ENCODE data around the gene TGFBR1.

TGFBR1 gene

GRCh38 chr9:99076483-99077171 is 28.3 kb upstream of the TGFBR1 start:
- ATAC-seq (ENCODE audit: insufficient read depth, low read depth): peak; percentile 93
- Histone ChIP-seq H3K27ac (ENCODE audit: low read length) (peak overlapping the region; percentile 85), H2AFZ (ENCODE audit: low read depth, low read length) (peak overlapping the region; percentile 73)

DNA sequence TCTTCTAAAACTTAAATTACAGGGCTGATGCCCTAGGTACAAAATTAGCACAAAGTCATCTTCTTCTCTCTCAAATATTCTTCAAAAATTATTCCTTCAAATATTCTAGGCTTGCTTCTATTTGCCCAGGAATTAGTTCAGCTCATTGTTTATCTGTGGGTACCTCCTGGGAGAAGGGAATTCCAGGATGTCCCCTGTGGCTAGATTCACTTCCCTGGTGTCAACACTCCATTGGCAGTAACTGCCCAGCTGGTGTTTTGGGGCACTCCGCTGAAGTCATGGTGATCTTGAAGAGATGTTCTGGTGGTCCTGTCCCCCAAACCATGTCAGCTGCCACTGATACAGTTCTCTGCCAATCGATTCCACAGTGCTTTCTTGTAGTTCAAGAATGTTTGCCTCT is 26.2 kb upstream of the TGFBR1 start:
- Histone ChIP-seq H3K4me2 (ENCODE audit: insufficient read depth, low read length) (no peak overlapping the region), H2AFZ (ENCODE audit: low read depth, low read length) (no peak overlapping the region), H3K4me1 (ENCODE audit: insufficient read depth, low read length) (peaks cover 33% of the 10 kb centered on the region), H3K9ac (ENCODE audit: low read depth, low read length) (no peak overlapping the region), H4K20me1 (ENCODE audit: insufficient read depth, low read length) (no peaks in the 10 kb centered on the region), H3K36me3 (ENCODE audit: insufficient read depth, low read length) (no peaks in the 10 kb centered on the region), H3K79me2 (ENCODE audit: insufficient read depth, low read length) (no peaks in the 10 kb centered on the region), H3K27ac (ENCODE audit: low read length) (no peak overlapping the region), H3K9me3 (ENCODE audit: insufficient read depth, low read length, severe bottlenecking) (no peaks in the 10 kb centered on the region), H3K4me3 (ENCODE audit: low read depth in 1 of 2, low read length in 2 of 2) (no peak overlapping the region), H3K27me3 (ENCODE audit: insufficient read depth, low read length, poor library complexity) (no peaks in the 10 kb centered on the region)
- ATAC-seq (ENCODE audit: insufficient read depth, low read depth) (no peak), DNase-seq (no peak)
- no peak for TF ChIP-seq EZH2 (IDR thresholded peaks at IDR 0.05; ENCODE audit: borderline replicate concordance, low read depth, low read length, severe bottlenecking)
- TF ChIP-seq, protein P1, sequence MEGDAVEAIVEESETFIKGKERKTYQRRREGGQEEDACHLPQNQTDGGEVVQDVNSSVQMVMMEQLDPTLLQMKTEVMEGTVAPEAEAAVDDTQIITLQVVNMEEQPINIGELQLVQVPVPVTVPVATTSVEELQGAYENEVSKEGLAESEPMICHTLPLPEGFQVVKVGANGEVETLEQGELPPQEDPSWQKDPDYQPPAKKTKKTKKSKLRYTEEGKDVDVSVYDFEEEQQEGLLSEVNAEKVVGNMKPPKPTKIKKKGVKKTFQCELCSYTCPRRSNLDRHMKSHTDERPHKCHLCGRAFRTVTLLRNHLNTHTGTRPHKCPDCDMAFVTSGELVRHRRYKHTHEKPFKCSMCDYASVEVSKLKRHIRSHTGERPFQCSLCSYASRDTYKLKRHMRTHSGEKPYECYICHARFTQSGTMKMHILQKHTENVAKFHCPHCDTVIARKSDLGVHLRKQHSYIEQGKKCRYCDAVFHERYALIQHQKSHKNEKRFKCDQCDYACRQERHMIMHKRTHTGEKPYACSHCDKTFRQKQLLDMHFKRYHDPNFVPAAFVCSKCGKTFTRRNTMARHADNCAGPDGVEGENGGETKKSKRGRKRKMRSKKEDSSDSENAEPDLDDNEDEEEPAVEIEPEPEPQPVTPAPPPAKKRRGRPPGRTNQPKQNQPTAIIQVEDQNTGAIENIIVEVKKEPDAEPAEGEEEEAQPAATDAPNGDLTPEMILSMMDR (IDR thresholded peaks at IDR 0.05; ENCODE audit: borderline replicate concordance, extremely low read depth, low read length, poor library complexity, severe bottlenecking): no peak

More at GRCh38 chr9:99076483-99077171, 28.3 kb upstream of the TGFBR1 start:
- H4K20me1 ChIP-seq (ENCODE audit: insufficient read depth, low read length): no peaks in the 10 kb centered on the region
- TF ChIP-seq, protein P1 (IDR thresholded peaks at IDR 0.05; ENCODE audit: borderline replicate concordance, extremely low read depth, low read length, poor library complexity, severe bottlenecking): no peak
- TF ChIP-seq EZH2 (IDR thresholded peaks at IDR 0.05; ENCODE audit: borderline replicate concordance, low read depth, low read length, severe bottlenecking): no peak
- H3K36me3 ChIP-seq (ENCODE audit: insufficient read depth, low read length): no peaks in the 10 kb centered on the region
- H3K9me3 ChIP-seq (ENCODE audit: insufficient read depth, low read length, severe bottlenecking): no peaks in the 10 kb centered on the region
- no peaks in the 10 kb centered on the region for H3K79me2 ChIP-seq (ENCODE audit: insufficient read depth, low read length)
- DNase-seq: peak; percentile 76
- peak overlapping the region; percentile 46 for H3K4me2 ChIP-seq (ENCODE audit: insufficient read depth, low read length)
- H3K9ac ChIP-seq (ENCODE audit: low read depth, low read length): peak overlapping the region; percentile 40
- 0 out of 4 replicates have a peak overlapping the region, but pooled peaks of 1 of the 2 experiments have one; percentile 10 for H3K4me3 ChIP-seq (ENCODE audit: low read depth in 1 of 2, low read length in 2 of 2)
- H3K27me3 ChIP-seq (ENCODE audit: insufficient read depth, low read length, poor library complexity): no peaks in the 10 kb centered on the region
- H3K4me1 ChIP-seq (ENCODE audit: insufficient read depth, low read length): peaks cover 33% of the 10 kb centered on the region

DNA sequence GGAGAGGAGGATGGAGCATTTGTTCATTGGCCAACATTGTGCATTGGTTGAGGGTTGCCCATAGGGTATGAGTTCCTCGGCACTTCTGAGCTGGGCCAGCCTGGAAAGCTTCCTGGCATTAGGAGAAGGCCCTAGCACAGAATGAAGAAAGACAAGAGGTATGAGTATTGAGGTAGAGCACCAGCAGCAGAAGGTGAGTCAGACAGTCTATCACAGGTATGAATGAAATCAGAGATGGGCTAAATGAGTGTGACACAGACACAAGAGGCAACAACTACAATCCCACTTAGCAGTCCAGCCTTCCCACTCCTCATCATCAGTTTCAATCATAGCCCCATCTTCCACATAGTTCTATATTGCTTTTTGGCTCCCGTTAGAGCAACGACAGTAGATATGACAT is 25.4 kb upstream of the TGFBR1 start:
- Histone ChIP-seq H3K4me3 (ENCODE audit: low read depth in 1 of 2, low read length in 2 of 2) (no peak overlapping the region), H3K36me3 (ENCODE audit: insufficient read depth, low read length) (no peaks in the 10 kb centered on the region), H3K9ac (ENCODE audit: low read depth, low read length) (no peak overlapping the region), H3K27ac (ENCODE audit: low read length) (no peak overlapping the region), H4K20me1 (ENCODE audit: insufficient read depth, low read length) (no peaks in the 10 kb centered on the region), H3K4me1 (ENCODE audit: insufficient read depth, low read length) (peaks cover 29% of the 10 kb centered on the region), H3K9me3 (ENCODE audit: insufficient read depth, low read length, severe bottlenecking) (no peaks in the 10 kb centered on the region), H3K4me2 (ENCODE audit: insufficient read depth, low read length) (no peak overlapping the region), H2AFZ (ENCODE audit: low read depth, low read length) (no peak overlapping the region), H3K79me2 (ENCODE audit: insufficient read depth, low read length) (no peaks in the 10 kb centered on the region), H3K27me3 (ENCODE audit: insufficient read depth, low read length, poor library complexity) (no peaks in the 10 kb centered on the region)
- DNase-seq (no peak), ATAC-seq (ENCODE audit: insufficient read depth, low read depth) (no peak)
- no peak for TF ChIP-seq EZH2 (IDR thresholded peaks at IDR 0.05; ENCODE audit: borderline replicate concordance, low read depth, low read length, severe bottlenecking)
- TF ChIP-seq, protein P1 (IDR thresholded peaks at IDR 0.05; ENCODE audit: borderline replicate concordance, extremely low read depth, low read length, poor library complexity, severe bottlenecking): no peak
